Measurements from ENCODE around the gene SULT1A1. TPM values are rescaled to one million over a fixed set of nuclear protein-coding genes. Genes with fewer than 3 reads are reported as not detected.

Gene SULT1A1
- total RNA-seq (2022; extraction: Qiagen RNA extraction) = 5.3 to 6.6 TPM (median 5.5 TPM) in 5 replicates

GRCh38 chr16:28609631-28610594, at the start of gene SULT1A1:
Gene SULT1A1 (minus strand): TSS chr16:28610044. CDS start chr16:28608855, 1,189 bp downstream.

GRCh38 chr16:28637765-28638164, 27.9 kb upstream of the SULT1A1 start, which contains the start of gene NPIPB8:
Gene NPIPB8 (plus strand): TSS chr16:28638065. CDS start chr16:28638361, 296 bp downstream.

GRCh38 chr16:28596840-28597691, 12.8 kb downstream of the SULT1A1 start, which contains the start of gene SULT1A2:
Gene SULT1A2 (minus strand): TSS chr16:28597050. CDS start chr16:28595930, 1,120 bp downstream.

Other genes with a start within 250 kb of the SULT1A1 start
- 1.2 to 2.0 TPM (median 1.7 TPM) in 5 replicates for gene NPIPB6, start 246.5 kb downstream of the SULT1A1 start, total RNA-seq (2022; extraction: Qiagen RNA extraction)
- gene EIF3CL, start 206.2 kb downstream of the SULT1A1 start, total RNA-seq (2022; extraction: Qiagen RNA extraction) = 61.2 to 124 TPM (median 71.7 TPM) in 5 replicates
- gene NPIPB7, start 137.7 kb downstream of the SULT1A1 start, total RNA-seq (2022; extraction: Qiagen RNA extraction) = 0.29 to 0.50 TPM (median 0.37 TPM) in 4 of 5 replicates, not detected in the other
- gene CLN3, start 118.0 kb downstream of the SULT1A1 start, total RNA-seq (2022; extraction: Qiagen RNA extraction) = 19.4 to 38.3 TPM (median 32.4 TPM) in 5 replicates
- 0.04 to 0.09 TPM (median 0.05 TPM) in 3 of 5 replicates, not detected in the others for gene APOBR, start 115.4 kb downstream of the SULT1A1 start, total RNA-seq (2022; extraction: Qiagen RNA extraction)
- not detected in 5 replicates for gene IL27, start 103.2 kb downstream of the SULT1A1 start, total RNA-seq (2022; extraction: Qiagen RNA extraction)
- gene NUPR1, start 71.1 kb downstream of the SULT1A1 start, total RNA-seq (2022; extraction: Qiagen RNA extraction) = 11.2 to 18.4 TPM (median 14.4 TPM) in 5 replicates
- 18.3 to 24.9 TPM (median 20.4 TPM) in 5 replicates for gene SGF29, start 56.1 kb downstream of the SULT1A1 start, total RNA-seq (2022; extraction: Qiagen RNA extraction)
- 0.11 to 0.19 TPM (median 0.16 TPM) in 4 of 5 replicates, not detected in the other for gene SULT1A2, start 13.0 kb downstream of the SULT1A1 start, total RNA-seq (2022; extraction: Qiagen RNA extraction)
- 0.59 TPM in 1 of 5 replicates, not detected in the others for gene NPIPB8, start 28.0 kb upstream of the SULT1A1 start, total RNA-seq (2022; extraction: Qiagen RNA extraction)
- 193 to 400 TPM (median 345 TPM) in 5 replicates for gene EIF3C, start 101.4 kb upstream of the SULT1A1 start, total RNA-seq (2022; extraction: Qiagen RNA extraction)
- 0.88 to 2.5 TPM (median 1.5 TPM) in 5 replicates for gene NPIPB9, start 141.7 kb upstream of the SULT1A1 start, total RNA-seq (2022; extraction: Qiagen RNA extraction)
- gene ATXN2L, start 213.0 kb upstream of the SULT1A1 start, total RNA-seq (2022; extraction: Qiagen RNA extraction) = 85.3 to 130 TPM (median 118 TPM) in 5 replicates
- 219 to 319 TPM (median 284 TPM) in 5 replicates for gene TUFM, start 236.3 kb upstream of the SULT1A1 start, total RNA-seq (2022; extraction: Qiagen RNA extraction)